ENCODE data around the gene ANKRD16.

DNA sequence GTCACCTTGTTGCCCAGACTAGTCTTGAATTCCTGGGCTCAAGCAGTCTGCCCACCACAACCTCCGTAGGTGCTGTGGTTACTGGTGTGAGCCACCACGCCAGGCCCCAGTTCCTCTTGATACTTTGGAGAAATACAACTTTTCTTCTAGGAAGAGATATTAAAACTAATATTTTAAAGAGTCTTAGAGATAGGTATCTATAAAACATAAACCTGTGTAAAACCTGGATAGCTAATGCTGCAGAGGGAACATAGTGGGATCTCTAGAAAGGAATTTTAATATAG lies 71.7 kb downstream of the ANKRD16 start:
- no peak for TF ChIP-seq POLR2AphosphoS5 (IDR thresholded peaks at IDR 0.05; ENCODE audit: low read depth, low read length)
- TF ChIP-seq EZH2 (IDR thresholded peaks at IDR 0.05; ENCODE audit: low read depth, low read length, severe bottlenecking), result no peak
- TF ChIP-seq MAFK (IDR thresholded peaks at IDR 0.05; ENCODE audit: low read depth, low read length), result no peak
- TF ChIP-seq CBX8 (IDR thresholded peaks at IDR 0.05; ENCODE audit: borderline replicate concordance, low read depth, low read length), result no peak
- TF ChIP-seq, protein P1, sequence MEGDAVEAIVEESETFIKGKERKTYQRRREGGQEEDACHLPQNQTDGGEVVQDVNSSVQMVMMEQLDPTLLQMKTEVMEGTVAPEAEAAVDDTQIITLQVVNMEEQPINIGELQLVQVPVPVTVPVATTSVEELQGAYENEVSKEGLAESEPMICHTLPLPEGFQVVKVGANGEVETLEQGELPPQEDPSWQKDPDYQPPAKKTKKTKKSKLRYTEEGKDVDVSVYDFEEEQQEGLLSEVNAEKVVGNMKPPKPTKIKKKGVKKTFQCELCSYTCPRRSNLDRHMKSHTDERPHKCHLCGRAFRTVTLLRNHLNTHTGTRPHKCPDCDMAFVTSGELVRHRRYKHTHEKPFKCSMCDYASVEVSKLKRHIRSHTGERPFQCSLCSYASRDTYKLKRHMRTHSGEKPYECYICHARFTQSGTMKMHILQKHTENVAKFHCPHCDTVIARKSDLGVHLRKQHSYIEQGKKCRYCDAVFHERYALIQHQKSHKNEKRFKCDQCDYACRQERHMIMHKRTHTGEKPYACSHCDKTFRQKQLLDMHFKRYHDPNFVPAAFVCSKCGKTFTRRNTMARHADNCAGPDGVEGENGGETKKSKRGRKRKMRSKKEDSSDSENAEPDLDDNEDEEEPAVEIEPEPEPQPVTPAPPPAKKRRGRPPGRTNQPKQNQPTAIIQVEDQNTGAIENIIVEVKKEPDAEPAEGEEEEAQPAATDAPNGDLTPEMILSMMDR (IDR thresholded peaks at IDR 0.05; ENCODE audit: control extremely low read depth in 1 of 3, insufficient read depth in 1 of 3, low read depth in 1 of 3, low read length in 3 of 3), result no peak
